Smooth muscle cell (in vitro differentiated cells): ENCODE results near the gene DOK5. TPM values are rescaled to one million over a fixed set of nuclear protein-coding genes. Genes with fewer than 3 reads are reported as not detected.

ENCODE experiments used
- DNase-seq: peaks from one replicate; lab custom pipeline; 2025; ENCODE audit not compliant: unreplicated experiment; lab: John Stamatoyannopoulos, UW
- H2AFZ ChIP-seq: fragments of 200-600 bp; sonication (generic); 2 replicates; pipeline ENCODE4 v1.6.0; 2016; ENCODE audit warnings: antibody characterized with exemption, low read depth, mild to moderate bottlenecking
- H3F3A ChIP-seq: fragments of 200-600 bp; sonication (generic); 2 replicates; pipeline ENCODE4 v1.6.0; 2017; ENCODE audit warnings: antibody characterized with exemption, low read depth
- H3K27ac ChIP-seq: fragments of 200-600 bp; sonication (generic); 2 replicates; pipeline ENCODE4 v1.5.1; 2016; ENCODE audit warnings: low read depth, mild to moderate bottlenecking
- H3K27me3 ChIP-seq: fragments of 200-600 bp; sonication (generic); 2 replicates; pipeline ENCODE4 v1.6.1; 2016; ENCODE audit warnings: low read depth, mild to moderate bottlenecking
- H3K36me3 ChIP-seq: fragments of 200-600 bp; sonication (generic); 2 replicates; pipeline ENCODE4 v1.5.1; 2016; ENCODE audit warnings: low read depth
- H3K4me1 ChIP-seq: fragments of 200-600 bp; sonication (generic); 2 replicates; pipeline ENCODE4 v1.5.1; 2016; ENCODE audit warnings: low read depth
- H3K4me2 ChIP-seq: fragments of 200-600 bp; sonication (generic); 2 replicates; pipeline ENCODE4 v1.6.0; 2016; ENCODE audit warnings: mild to moderate bottlenecking
- H3K4me3 ChIP-seq: fragments of 200-600 bp; sonication (generic); 2 replicates; pipeline ENCODE4 v1.5.1; 2016; ENCODE audit warnings: mild to moderate bottlenecking
- H3K79me2 ChIP-seq: fragments of 200-600 bp; sonication (generic); 2 replicates; pipeline ENCODE4 v1.6.0; 2016; ENCODE audit warnings: low read depth, mild to moderate bottlenecking
- H3K9ac ChIP-seq: fragments of 200-600 bp; sonication (generic); 2 replicates; pipeline ENCODE4 v1.6.0; 2016; ENCODE audit warnings: low read depth
- H3K9me3 ChIP-seq: fragments of 200-600 bp; sonication (generic); replicated peaks from 2 replicates; pipeline ENCODE4 v1.5.1; 2016; ENCODE audit warnings: low read depth
- H4K20me1 ChIP-seq: fragments of 200-600 bp; sonication (generic); 2 replicates; pipeline ENCODE4 v1.6.0; 2016; ENCODE audit warnings: low read depth
- WGBS: methylation state at CpG from one replicate; pipeline ENCODE4 v1.1.7; 2016; ENCODE audit warnings: low lambda C conversion rate; 5-methylcytosine and 5-hydroxymethylcytosine counted together
- polyA plus RNA-seq: library from polyadenylated mRNA; unstranded; fragments of >200 nt; fragmentation: Nextera tagmentation; extraction: Ambion mirVana; gene quantifications from 2 replicates; pipeline ENCODE4 v1.2.1, GENCODE V29; 2016
- total RNA-seq: library from RNA; depleted of rRNA; stranded (reverse); fragments of >200 nt; gene quantifications from 2 replicates; pipeline ENCODE4 v1.2.3, GENCODE V29; 2014
- TF ChIP-seq, protein P1 (sequence below): fragments of 200-600 bp; sonication (generic); IDR thresholded peaks from 2 replicates; pipeline ENCODE4 v1.5.1; 2017; ENCODE audit warnings: borderline replicate concordance, mild to moderate bottlenecking, antibody characterized with exemption; ENCODE audit not compliant: insufficient read depth, poor library complexity, severe bottlenecking

DOK5 gene
- total and polyA plus RNA-seq, 2 experiments from 2014 or later: 7.7 to 10.4 TPM

DNA sequence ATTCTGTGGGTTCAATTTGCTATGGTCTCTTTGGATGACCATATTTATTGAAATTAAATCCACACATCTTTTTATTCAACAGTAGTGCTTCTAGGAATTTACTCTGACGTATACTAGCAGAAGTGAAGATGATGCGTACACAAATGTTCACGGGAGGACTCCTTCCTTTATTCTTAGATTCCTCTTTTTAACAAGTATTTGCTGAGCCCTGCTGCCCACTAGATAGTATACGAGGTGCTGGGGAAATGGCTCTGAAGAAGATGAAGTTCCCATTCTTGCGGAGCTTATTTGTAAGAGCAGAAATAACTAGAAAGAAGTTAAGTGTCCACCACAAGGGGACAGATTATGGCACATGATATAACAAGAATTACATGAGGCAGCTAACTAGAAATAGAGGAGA, 145.2 kb downstream of the DOK5 start:
- Histone ChIP-seq H3K27me3 (no peaks in the 10 kb centered on the region), H4K20me1 (no peaks in the 10 kb centered on the region), H3K36me3 (no peaks in the 10 kb centered on the region), H3F3A (no peaks in the 10 kb centered on the region), H3K79me2 (no peaks in the 10 kb centered on the region), H3K4me1 (peaks cover 11% of the 10 kb centered on the region), H3K9ac (no peak overlapping the region), H3K9me3 (no peaks in the 10 kb centered on the region), H3K27ac (no peak overlapping the region), H3K4me2 (no peak overlapping the region), H3K4me3 (no peak overlapping the region), H2AFZ (no peak overlapping the region)
- TF ChIP-seq, protein P1, sequence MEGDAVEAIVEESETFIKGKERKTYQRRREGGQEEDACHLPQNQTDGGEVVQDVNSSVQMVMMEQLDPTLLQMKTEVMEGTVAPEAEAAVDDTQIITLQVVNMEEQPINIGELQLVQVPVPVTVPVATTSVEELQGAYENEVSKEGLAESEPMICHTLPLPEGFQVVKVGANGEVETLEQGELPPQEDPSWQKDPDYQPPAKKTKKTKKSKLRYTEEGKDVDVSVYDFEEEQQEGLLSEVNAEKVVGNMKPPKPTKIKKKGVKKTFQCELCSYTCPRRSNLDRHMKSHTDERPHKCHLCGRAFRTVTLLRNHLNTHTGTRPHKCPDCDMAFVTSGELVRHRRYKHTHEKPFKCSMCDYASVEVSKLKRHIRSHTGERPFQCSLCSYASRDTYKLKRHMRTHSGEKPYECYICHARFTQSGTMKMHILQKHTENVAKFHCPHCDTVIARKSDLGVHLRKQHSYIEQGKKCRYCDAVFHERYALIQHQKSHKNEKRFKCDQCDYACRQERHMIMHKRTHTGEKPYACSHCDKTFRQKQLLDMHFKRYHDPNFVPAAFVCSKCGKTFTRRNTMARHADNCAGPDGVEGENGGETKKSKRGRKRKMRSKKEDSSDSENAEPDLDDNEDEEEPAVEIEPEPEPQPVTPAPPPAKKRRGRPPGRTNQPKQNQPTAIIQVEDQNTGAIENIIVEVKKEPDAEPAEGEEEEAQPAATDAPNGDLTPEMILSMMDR: no peak
- DNase-seq: no peak
- WGBS: 90% methylated on average over 5 of the region's 5 CpGs

DNA sequence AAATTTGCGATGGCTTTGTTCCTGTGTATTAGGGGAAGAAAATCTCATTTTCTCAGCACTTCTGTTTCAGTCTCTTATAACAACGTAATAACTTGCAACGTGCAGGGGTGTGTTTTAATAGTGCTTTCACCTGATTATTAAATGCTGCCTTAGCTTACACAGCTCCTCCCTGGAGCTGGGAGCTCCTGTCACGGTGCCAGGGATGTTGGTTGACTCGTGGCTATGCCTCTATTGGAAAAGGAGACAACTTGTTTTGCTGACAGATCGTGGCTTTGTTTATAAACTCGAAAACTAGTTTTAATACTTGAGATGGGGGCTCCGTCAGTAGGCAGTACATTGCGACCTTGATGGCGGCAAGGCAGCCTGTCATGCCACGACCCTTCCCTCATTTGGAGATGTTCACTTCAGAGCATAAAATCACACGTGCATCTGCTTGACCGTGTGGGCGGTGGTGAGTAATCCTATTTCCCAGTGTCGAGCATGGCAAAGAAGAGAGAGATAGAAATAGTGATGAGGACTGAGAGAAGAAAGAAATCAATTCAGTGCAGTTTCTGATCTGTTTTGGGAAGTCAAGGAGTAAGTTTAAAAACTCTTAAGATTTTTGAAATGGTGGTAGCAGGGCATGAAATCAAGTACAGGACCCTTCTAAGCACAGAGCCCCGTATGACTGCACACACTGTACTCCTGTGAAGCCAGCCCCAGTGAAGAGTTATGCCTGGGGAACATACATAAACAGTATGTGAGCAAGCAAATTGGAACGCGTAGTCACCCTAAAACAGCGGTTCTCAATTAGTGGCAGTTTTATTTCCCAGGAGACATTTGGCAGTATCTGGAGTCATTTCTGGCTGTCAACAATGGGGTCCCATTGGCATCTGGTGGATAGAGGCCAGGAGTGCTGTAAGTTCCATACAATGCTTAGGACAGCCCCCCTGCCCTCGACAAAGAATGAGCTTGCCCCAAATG, 147.2 kb downstream of the DOK5 start:
- Histone ChIP-seq H3K4me1 (peaks cover 11% of the 10 kb centered on the region), H3F3A (no peaks in the 10 kb centered on the region), H3K4me2 (peak overlapping the region; percentile 74), H4K20me1 (no peaks in the 10 kb centered on the region), H3K9ac (no peak overlapping the region), H3K79me2 (no peaks in the 10 kb centered on the region), H2AFZ (no peak overlapping the region), H3K9me3 (no peaks in the 10 kb centered on the region), H3K36me3 (no peaks in the 10 kb centered on the region), H3K4me3 (no peak overlapping the region), H3K27ac (no peak overlapping the region), H3K27me3 (no peaks in the 10 kb centered on the region)
- TF ChIP-seq, protein P1: no peak
- 61% methylated on average over 20 of the region's 20 CpGs for WGBS
- no peak for DNase-seq

DNA sequence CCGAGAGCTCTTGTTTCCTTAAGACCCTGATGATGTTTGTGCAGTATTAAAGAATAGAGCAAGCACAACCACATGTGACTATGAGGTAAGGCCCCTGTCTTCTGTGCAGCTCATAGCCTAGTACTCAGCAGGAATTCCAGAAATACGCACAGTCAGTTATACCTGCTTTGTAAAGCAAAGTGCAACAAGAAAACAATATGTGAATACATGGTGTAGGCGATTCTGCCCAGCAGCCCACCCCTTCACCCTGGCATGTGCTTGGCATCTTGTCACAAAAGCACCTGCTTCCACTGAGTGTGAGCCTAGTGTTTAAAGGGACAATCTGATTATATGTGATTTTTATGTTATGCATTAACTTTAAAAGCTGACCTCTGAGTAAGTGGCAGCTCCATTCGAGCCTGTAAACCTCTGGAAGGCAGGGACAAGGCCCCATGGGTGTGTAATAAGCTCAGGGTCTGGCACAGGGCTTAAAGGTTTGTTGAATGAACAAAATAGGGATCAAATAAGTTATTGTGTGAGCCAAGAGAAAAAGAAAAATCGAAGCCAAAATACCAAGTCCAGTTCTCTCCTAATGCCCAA, 148.7 kb downstream of the DOK5 start:
- no peak overlapping the region for H3K9ac ChIP-seq
- no peaks in the 10 kb centered on the region for H3F3A ChIP-seq
- no peaks in the 10 kb centered on the region for H3K36me3 ChIP-seq
- no peaks in the 10 kb centered on the region for H3K27me3 ChIP-seq
- no peaks in the 10 kb centered on the region for H3K9me3 ChIP-seq
- 89% methylated on average over 5 of the region's 5 CpGs for WGBS
- no peak overlapping the region for H2AFZ ChIP-seq
- H3K4me1 ChIP-seq: peaks cover 11% of the 10 kb centered on the region
- TF ChIP-seq, protein P1: no peak
- no peaks in the 10 kb centered on the region for H4K20me1 ChIP-seq
- H3K4me3 ChIP-seq: no peak overlapping the region
- DNase-seq: no peak
- no peaks in the 10 kb centered on the region for H3K79me2 ChIP-seq
- H3K4me2 ChIP-seq: no peak overlapping the region
- H3K27ac ChIP-seq: no peak overlapping the region
